ENCODE data around the gene FILIP1.

FILIP1 gene

DNA sequence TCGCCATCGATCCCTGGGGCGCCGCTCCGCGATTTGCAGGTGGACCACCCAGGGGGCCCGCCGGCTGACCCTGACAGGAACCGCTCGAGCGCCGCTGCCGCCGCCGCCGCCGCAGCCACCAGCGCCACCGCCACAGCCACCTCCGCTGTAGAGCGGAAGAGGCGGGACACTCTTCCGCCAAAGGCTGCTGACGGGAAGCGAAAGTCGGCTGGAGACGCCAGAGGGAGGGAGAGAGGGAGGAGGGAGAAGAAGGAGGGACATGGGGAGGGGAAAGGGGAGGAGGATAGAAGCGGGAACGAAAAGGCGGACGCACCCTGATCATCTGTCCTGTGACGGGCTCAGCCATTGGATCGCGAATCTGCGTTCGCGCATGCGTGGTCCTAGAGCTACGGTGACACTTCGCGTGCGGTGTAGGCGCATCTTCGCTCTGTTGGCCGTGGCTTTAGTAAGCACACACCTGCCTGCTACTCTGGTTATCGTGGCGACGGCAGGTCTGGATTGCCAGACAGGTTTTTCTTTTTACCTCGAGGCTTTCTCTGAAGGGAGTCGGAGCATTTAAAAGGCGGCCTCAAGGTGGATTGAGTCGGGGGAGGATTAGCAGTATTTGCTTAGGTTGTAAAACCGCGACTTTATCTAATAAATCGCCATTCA, 208.8 kb downstream of the FILIP1 start, which contains the start of gene TMEM30A:
TSS of gene TMEM30A (minus strand) at position 161 of the 651 bp plus-strand sequence. CDS start at position 7, 154 bp downstream.
- TF ChIP-seq, protein P1, sequence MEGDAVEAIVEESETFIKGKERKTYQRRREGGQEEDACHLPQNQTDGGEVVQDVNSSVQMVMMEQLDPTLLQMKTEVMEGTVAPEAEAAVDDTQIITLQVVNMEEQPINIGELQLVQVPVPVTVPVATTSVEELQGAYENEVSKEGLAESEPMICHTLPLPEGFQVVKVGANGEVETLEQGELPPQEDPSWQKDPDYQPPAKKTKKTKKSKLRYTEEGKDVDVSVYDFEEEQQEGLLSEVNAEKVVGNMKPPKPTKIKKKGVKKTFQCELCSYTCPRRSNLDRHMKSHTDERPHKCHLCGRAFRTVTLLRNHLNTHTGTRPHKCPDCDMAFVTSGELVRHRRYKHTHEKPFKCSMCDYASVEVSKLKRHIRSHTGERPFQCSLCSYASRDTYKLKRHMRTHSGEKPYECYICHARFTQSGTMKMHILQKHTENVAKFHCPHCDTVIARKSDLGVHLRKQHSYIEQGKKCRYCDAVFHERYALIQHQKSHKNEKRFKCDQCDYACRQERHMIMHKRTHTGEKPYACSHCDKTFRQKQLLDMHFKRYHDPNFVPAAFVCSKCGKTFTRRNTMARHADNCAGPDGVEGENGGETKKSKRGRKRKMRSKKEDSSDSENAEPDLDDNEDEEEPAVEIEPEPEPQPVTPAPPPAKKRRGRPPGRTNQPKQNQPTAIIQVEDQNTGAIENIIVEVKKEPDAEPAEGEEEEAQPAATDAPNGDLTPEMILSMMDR (conservative IDR thresholded peaks at IDR 0.05) = no peak
- peak within 1 kb of the TSS; percentile 89 for H3K27ac ChIP-seq

DNA sequence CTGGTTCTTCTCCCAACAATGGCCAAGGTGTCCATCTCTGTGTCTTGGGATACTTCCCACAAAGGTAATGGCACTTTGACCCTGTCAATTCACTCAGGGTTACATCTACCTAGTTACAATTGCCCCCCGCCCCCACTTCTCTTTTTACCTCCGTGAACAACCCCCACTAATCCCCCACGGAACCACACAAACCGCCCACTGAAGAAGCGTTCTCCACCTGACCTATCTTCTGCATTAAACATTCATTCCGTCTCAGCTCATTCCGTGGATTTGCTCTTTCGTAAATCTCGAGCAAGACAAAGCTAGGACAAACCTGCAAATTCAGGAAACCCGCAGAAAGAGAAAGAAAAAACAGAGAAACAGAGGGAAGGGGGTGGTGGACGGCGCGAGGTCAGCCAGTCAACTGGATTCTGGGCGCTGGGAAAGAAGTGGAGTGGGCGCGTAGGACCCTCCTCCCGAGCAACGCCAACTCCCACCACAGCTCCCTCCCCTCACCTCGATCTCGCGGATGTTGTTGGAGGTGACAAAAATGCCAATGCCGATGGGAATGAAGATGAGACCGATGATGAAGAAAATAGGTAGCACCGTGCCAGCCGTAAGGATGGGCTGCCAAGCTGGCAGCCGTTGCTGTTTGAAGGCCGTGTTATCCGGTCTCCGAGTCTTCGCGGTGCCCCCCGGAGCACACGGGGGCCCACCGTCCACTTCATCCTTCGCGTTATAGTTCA, 209.5 kb downstream of the FILIP1 start:
- peak overlapping the region; percentile 89 for H3K27ac ChIP-seq
- TF ChIP-seq, protein P1 (conservative IDR thresholded peaks at IDR 0.05) = no peak

DNA sequence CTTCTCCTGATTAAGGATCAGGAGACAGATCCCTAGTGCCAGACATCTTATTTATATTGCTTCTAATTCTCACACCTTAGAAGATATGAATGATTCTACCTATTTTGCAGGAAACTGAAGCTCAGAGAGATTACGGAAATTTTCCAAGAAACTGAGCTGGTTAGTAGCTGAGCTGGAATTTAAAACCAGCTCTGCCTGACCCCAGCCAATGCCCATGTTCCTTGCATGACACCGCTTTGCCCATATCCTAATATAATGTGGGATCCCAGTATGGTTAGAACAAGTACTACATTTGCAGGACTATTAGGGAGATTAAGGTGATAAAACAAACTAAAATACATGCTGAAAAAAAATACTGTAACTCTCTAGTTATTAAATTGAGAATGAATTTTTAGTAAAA, 210.9 kb downstream of the FILIP1 start:
- peak overlapping the region; percentile 89; the same call in 1 of the 2 replicates for H3K27ac ChIP-seq
- TF ChIP-seq, protein P1 (conservative IDR thresholded peaks at IDR 0.05) = no peak

DNA sequence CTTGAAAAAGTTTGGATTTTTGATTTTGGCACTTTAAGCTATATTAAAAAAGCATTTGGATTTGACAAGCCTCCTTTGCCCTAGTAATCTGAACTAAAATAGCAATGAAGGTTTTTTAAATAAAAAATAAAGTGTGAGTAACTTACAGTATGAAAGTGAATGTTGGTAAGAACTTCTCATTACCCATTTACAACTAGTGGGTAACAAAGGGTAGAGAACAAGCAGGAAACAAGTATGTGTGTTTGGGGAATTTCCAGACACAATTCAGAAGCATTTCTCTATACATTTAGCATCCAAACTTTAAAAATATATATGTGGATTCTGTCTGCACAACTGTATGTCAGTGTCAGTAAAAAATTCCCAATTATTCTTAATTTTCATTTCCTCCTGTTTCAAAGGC, 211.9 kb downstream of the FILIP1 start:
- H3K27ac ChIP-seq = no peak overlapping the region
- TF ChIP-seq, protein P1 (conservative IDR thresholded peaks at IDR 0.05) = no peak

DNA sequence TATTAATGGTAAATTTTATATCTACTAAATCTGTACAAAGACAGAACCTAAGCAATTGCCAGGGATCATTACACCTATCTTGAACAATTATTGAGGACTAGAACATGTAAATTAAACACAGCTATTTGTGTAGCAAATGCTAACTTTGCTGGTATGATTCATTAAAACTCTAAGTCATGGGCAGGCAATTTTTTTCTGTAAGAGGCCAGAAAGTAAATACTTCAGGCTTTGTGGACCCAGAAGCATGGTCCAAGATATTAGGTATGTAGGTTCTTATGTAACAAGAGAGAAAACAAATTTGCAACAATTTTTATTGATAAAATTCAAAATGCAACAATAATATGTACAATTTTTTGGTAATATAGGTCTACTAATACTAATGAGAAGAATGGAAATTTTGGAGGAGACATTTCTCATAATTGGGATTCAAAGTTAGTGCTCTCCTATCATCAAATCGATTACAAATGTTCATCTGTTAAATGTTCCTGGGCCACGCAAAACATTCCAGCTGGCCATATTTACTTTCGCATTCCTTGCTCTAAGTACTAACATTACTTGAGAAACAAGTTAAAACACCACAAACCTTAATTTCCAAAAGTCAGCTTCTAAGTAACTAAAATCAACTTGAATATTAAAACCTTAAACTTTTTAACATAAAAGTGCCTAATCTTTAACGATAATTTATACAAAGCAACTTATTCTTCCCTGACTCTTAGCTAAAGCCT, 213.3 kb downstream of the FILIP1 start:
- no peak overlapping the region for H3K27ac ChIP-seq
- TF ChIP-seq, protein P1 (conservative IDR thresholded peaks at IDR 0.05) = no peak

DNA sequence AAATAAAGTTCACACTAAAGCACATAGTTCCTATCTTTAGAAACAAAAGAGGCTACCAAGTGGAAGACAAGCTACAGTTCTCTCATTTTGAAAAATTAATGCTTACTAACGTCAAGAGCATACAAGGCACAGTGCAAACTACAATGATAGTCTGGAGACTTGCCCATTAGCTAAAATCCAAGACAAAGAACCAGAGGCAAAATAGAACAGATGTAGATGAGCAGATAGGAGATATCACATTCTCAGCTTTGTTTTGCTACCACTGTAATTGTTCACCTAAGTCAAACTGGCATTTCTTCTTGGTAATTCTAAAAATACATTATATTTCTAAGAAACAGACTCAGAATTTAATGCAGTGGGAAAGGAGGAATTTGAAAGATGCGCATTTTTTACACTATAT, 214.2 kb downstream of the FILIP1 start:
- TF ChIP-seq, protein P1 (conservative IDR thresholded peaks at IDR 0.05) = no peak
- H3K27ac ChIP-seq = no peak overlapping the region

DNA sequence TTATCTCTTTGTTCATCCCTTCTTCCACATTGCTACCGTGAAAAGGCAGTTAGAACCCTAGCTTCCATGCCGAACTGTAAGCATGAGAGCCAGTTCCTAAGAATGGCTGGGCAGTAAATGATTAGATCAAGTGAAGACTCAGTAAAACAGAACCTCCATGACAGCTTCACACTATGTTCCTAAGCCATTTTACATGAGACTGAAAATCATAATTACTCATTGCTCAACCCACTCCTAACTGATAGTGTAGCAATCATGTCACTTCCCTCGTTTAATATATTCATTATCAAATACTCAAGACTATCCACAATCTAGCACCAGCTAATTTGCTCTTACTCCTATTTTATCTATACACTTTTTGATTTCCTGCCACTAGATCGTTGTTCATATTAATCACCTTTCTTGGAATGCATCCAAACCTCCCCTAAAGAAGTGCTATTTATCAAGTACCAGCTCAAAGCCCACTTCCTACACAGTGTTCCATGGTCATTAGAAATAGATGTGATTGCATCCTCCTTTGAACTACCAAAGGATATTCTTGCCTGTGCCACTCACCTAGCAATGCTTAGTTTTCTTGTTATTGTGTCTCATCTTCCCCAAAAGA, 215.0 kb downstream of the FILIP1 start:
- H3K27ac ChIP-seq = no peak overlapping the region

More for the DNA sequence above, 215.0 kb downstream of the FILIP1 start:
- TF ChIP-seq, protein P1 (conservative IDR thresholded peaks at IDR 0.05) = no peak

Data from VCaP (cell line).